HEK293 (cell line): Measurements from ENCODE around the gene HAND1.
A peak's percentile ranks its signal among the peaks of the same experiment; 100 is the strongest.

Source experiments
- CTCF ChIA-PET: fragments of 350-600 bp; formaldehyde crosslinking; extraction: SDS; loops from one replicate; lab custom pipeline; 2021; ENCODE audit warnings: antibody characterized with exemption; lab: Yijun Ruan, JAX
- POLR2A ChIA-PET: fragments of 300-600 bp; formaldehyde crosslinking; extraction: SDS; loops from one replicate; lab custom pipeline; 2020; ENCODE audit warnings: antibody characterized with exemption, inconsistent platforms; lab: Yijun Ruan, JAX
- H3K27ac ChIP-seq: fragments of 200-500 bp; sonication (Bioruptor generic); 2 replicates; pipeline ENCODE4 v1.5.1; 2014; ENCODE audit warnings: low read depth, low read length, control low read depth, inconsistent platforms; ENCODE audit errors: extremely low read depth
- H3K36me3 ChIP-seq, 2 experiments: fragments of 200-500 bp in 1 of 2; sonication (Bioruptor generic) in 1 of 2; 1 replicate in 1 of 2; 2 replicates in 1 of 2; pipeline ENCODE4 v1.5.1; 2014 to 2017; ENCODE audit warnings: inconsistent platforms in 2 of 2, low read length in 2 of 2; ENCODE audit not compliant: control insufficient read depth in 2 of 2, insufficient read depth in 1 of 2
- H3K4me1 ChIP-seq: fragments of 200-500 bp; sonication (Bioruptor generic); 2 replicates; pipeline ENCODE4 v1.5.1; 2014; ENCODE audit warnings: mild to moderate bottlenecking, low read length, inconsistent platforms; ENCODE audit not compliant: control insufficient read depth, insufficient read depth
- H3K4me3 ChIP-seq: 2 replicates; pipeline ENCODE4 v1.5.1; 2011; ENCODE audit warnings: low read depth, mild to moderate bottlenecking, control low read depth, low read length, moderate library complexity
- H3K9me3 ChIP-seq: fragments of 200-500 bp; sonication (Bioruptor generic); 2 replicates; pipeline ENCODE4 v1.5.1; 2014; ENCODE audit warnings: low read depth, low read length, inconsistent platforms; ENCODE audit not compliant: control insufficient read depth, insufficient read depth
- GLIS1 ChIP-seq: fragments of 450-650 bp; formaldehyde crosslinking; IDR thresholded peaks from 2 replicates; pipeline ENCODE4 v1.5.1; 2016; ENCODE audit warnings: missing biosample characterization, missing genetic modification characterization
- INSM2 ChIP-seq: fragments of 450-650 bp; formaldehyde crosslinking; IDR thresholded peaks from 2 replicates; pipeline ENCODE4 v1.5.1; 2016; ENCODE audit warnings: missing biosample characterization, missing genetic modification characterization
- TCF7L2 ChIP-seq: IDR thresholded peaks from 2 replicates; pipeline ENCODE4 v1.6.1; 2011; ENCODE audit warnings: low read depth, mild to moderate bottlenecking, inconsistent platforms, low read length, moderate library complexity, borderline replicate concordance
- ZBTB26 ChIP-seq: fragments of 450-650 bp; formaldehyde crosslinking; optimal IDR thresholded peaks from 2 replicates; pipeline ENCODE3; 2016; ENCODE audit warnings: missing biosample characterization, mild to moderate bottlenecking, missing genetic modification characterization
- ZBTB8A ChIP-seq: fragments of 450-650 bp; formaldehyde crosslinking; IDR thresholded peaks from 2 replicates; pipeline ENCODE4 v1.5.1; 2016; ENCODE audit warnings: missing biosample characterization, missing genetic modification characterization
- ZIC2 ChIP-seq: fragments of 450-650 bp; formaldehyde crosslinking; IDR thresholded peaks from 2 replicates; pipeline ENCODE4 v1.5.1; 2016; ENCODE audit warnings: missing biosample characterization, missing genetic modification characterization
- ZNF114 ChIP-seq: fragments of 450-650 bp; formaldehyde crosslinking; IDR thresholded peaks from 2 replicates; pipeline ENCODE4 v1.5.0; 2017; ENCODE audit warnings: missing biosample characterization, missing genetic modification characterization
- ZNF146 ChIP-seq: fragments of 450-650 bp; formaldehyde crosslinking; IDR thresholded peaks from 2 replicates; pipeline ENCODE4 v1.5.1; 2016; ENCODE audit warnings: missing biosample characterization, missing genetic modification characterization
- ZNF202 ChIP-seq: fragments of 450-650 bp; formaldehyde crosslinking; IDR thresholded peaks from 2 replicates; pipeline ENCODE4 v1.5.1; 2016; ENCODE audit warnings: missing biosample characterization, missing genetic modification characterization, borderline replicate concordance
- ZNF324 ChIP-seq: fragments of 450-650 bp; formaldehyde crosslinking; IDR thresholded peaks from 2 replicates; pipeline ENCODE4 v1.5.1; 2016; ENCODE audit warnings: missing biosample characterization, missing genetic modification characterization
- ZNF394 ChIP-seq: fragments of 450-650 bp; formaldehyde crosslinking; IDR thresholded peaks from 2 replicates; pipeline ENCODE4 v1.5.1; 2016; ENCODE audit warnings: missing biosample characterization, missing genetic modification characterization, mild to moderate bottlenecking, moderate library complexity, borderline replicate concordance
- ZNF404 ChIP-seq: fragments of 450-650 bp; formaldehyde crosslinking; IDR thresholded peaks from 2 replicates; pipeline ENCODE4 v1.5.1; 2017; ENCODE audit warnings: missing biosample characterization, missing genetic modification characterization
- ZNF555 ChIP-seq: fragments of 450-650 bp; formaldehyde crosslinking; conservative IDR thresholded peaks from 2 replicates; pipeline ENCODE4 v1.5.1; 2017; ENCODE audit warnings: missing biosample characterization, mild to moderate bottlenecking, missing genetic modification characterization, inconsistent platforms
- ZNF600 ChIP-seq: fragments of 450-650 bp; formaldehyde crosslinking; IDR thresholded peaks from 2 replicates; pipeline ENCODE4 v1.5.1; 2016; ENCODE audit warnings: missing biosample characterization, missing genetic modification characterization
- ZNF626 ChIP-seq: fragments of 450-650 bp; sonication (Bioruptor Pico); formaldehyde crosslinking; IDR thresholded peaks from 2 replicates; pipeline ENCODE4 v1.5.1; 2018; ENCODE audit warnings: missing biosample characterization, missing genetic modification characterization, inconsistent platforms
- ZNF660 ChIP-seq: fragments of 450-650 bp; IDR thresholded peaks from 2 replicates; pipeline ENCODE4 v1.5.1; 2018; ENCODE audit warnings: missing biosample characterization, mild to moderate bottlenecking, missing genetic modification characterization
- ZNF670 ChIP-seq: fragments of 450-650 bp; formaldehyde crosslinking; IDR thresholded peaks from 2 replicates; pipeline ENCODE4 v1.5.1; 2016; ENCODE audit warnings: missing biosample characterization, missing genetic modification characterization, low read depth
- ZNF785 ChIP-seq: fragments of 450-650 bp; formaldehyde crosslinking; IDR thresholded peaks from 2 replicates; pipeline ENCODE4 v1.5.1; 2016; ENCODE audit warnings: missing biosample characterization, missing genetic modification characterization
- ZSCAN16 ChIP-seq: fragments of 450-650 bp; formaldehyde crosslinking; IDR thresholded peaks from 2 replicates; pipeline ENCODE4 v1.5.1; 2016; ENCODE audit warnings: missing biosample characterization, missing genetic modification characterization

The HAND1 gene

GRCh38 chr5:154477382-154478223 is 424 bp downstream of the HAND1 start (continued):
- TF ChIP-seq ZNF394 (tag by site-specific recombination), result no peak
- TF ChIP-seq ZBTB26 (tag by site-specific recombination), result peak; percentile 26
- TF ChIP-seq ZNF660 (tag by site-specific recombination), result no peak
- TF ChIP-seq TCF7L2, result no peak
- no peak for TF ChIP-seq ZNF146 (tag by site-specific recombination)
- no peak for TF ChIP-seq ZNF785
- peak; percentile 73 for TF ChIP-seq ZBTB8A (tag by site-specific recombination)
- no peak for TF ChIP-seq ZNF324 (tag by site-specific recombination)
- TF ChIP-seq ZNF114 (tag by site-specific recombination), result no peak
- 0 out of 2 replicates have a peak, but pooled peaks have one; percentile 16 for TF ChIP-seq ZNF600 (tag by site-specific recombination)

- H3K36me3 ChIP-seq, result no peaks in the 10 kb centered on the region
Measured at GRCh38 chr5:154476354-154477205, 1.4 kb downstream of the HAND1 start.

GRCh38 chr5:154475591-154476353 is 2.3 kb downstream of the HAND1 start:
- CTCF ChIA-PET, result interaction anchor here (0.6 kb wide), 3 partner anchors 50 to 468 kb away, joined by 3 to 4 read pairs (median 3); no protein-coding TSS in a partner anchor
- POLR2A ChIA-PET, result no interaction called here
- Histone ChIP-seq H3K36me3 (no peaks in the 10 kb centered on the region), H3K9me3 (no peaks in the 10 kb centered on the region), H3K4me3 (no peak overlapping the region), H3K27ac (no peak overlapping the region), H3K4me1 (peaks cover 1% of the 10 kb centered on the region; the same call in 1 of the 2 replicates)
- TF ChIP-seq ZNF555 (tag by site-specific recombination) (no peak), ZIC2 (tag by site-specific recombination) (no peak), ZNF404 (no peak)
- TF ChIP-seq, all 188 proteins: peak for 0

More at GRCh38 chr5:154476354-154477205, 1.4 kb downstream of the HAND1 start:
- Histone ChIP-seq H3K4me3 (no peak overlapping the region), H3K9me3 (no peaks in the 10 kb centered on the region), H3K4me1 (no peaks in the 10 kb centered on the region), H3K27ac (no peak overlapping the region)
- TF ChIP-seq ZNF670 (tag by site-specific recombination), result no peak
- TF ChIP-seq ZSCAN16 (tag by site-specific recombination), result no peak
- TF ChIP-seq ZNF626 (tag by site-specific recombination), result no peak
- TF ChIP-seq ZNF202, result no peak
- TF ChIP-seq INSM2 (tag by site-specific recombination), result no peak
- no peak for TF ChIP-seq GLIS1 (tag by site-specific recombination)
- ChIA-PET CTCF (interaction anchor here (1.0 kb wide), 1 partner anchor 8 kb away, joined by 5 read pairs; no protein-coding TSS in a partner anchor), POLR2A (no interaction called here)
